Uterus (tissue), 4 donors: ENCODE measurements around the gene UBE2B. TPM values are rescaled to one million over a fixed set of nuclear protein-coding genes. Genes with fewer than 3 reads are reported as not detected.
"Not testable (repeated sequence)": the region's sequence is repeated elsewhere in the genome, so short reads cannot be mapped to it uniquely, and the experiment has no call there.

Source experiments
- DNase-seq, 2 donors: peaks; one replicate each; pipeline ENCODE4 v3.0.0-alpha.2; 2019 to 2020
- H3K27ac ChIP-seq, 2 donors: fragments of 200-600 bp; sonication (generic); 1 replicate in 1 of 2; 2 replicates in 1 of 2; pipeline ENCODE4 v1.5.1; 2016 to 2018
- H3K27me3 ChIP-seq, 2 donors: fragments of 200-600 bp; sonication (generic); one replicate each; pipeline ENCODE4 v1.5.1; 2018 to 2019; ENCODE audit warnings: control low read depth in 1 of 2
- H3K36me3 ChIP-seq, 2 donors: fragments of 200-600 bp; sonication (generic); one replicate each; pipeline ENCODE4 v1.5.1; 2019; ENCODE audit warnings: control low read depth in 1 of 2
- H3K4me1 ChIP-seq, 2 donors: fragments of 200-600 bp; sonication (generic); one replicate each; pipeline ENCODE4 v1.5.1; 2018 to 2019; ENCODE audit warnings: control low read depth in 1 of 2
- H3K4me3 ChIP-seq, 2 donors: fragments of 200-600 bp; sonication (generic); 1 replicate in 1 of 2; 2 replicates in 1 of 2; pipeline ENCODE4 v1.5.1; 2018 to 2019; ENCODE audit warnings: mild to moderate bottlenecking in 1 of 2
- H3K9me3 ChIP-seq, 2 donors: fragments of 200-600 bp; sonication (generic); one replicate each; pipeline ENCODE4 v1.5.1; 2019; ENCODE audit warnings: control low read depth in 1 of 2
- POLR2A ChIP-seq, 2 donors: fragments of 450-650 bp; IDR thresholded peaks; one replicate each; pipeline ENCODE4 v1.6.1; 2016; ENCODE audit warnings: antibody characterized with exemption in 2 of 2, mild to moderate bottlenecking in 1 of 2, moderate library complexity in 1 of 2
- intact Hi-C: fragments of 100-400 bp; cut with DNase I; formaldehyde crosslinking; loops from one replicate; pipeline ENCODE4 v1.15.1; 2023; ENCODE audit warnings: low total_unique reads
- total RNA-seq, 4 donors: library from RNA; depleted of rRNA in 3 of 4; stranded (reverse); fragments of >200 nt in 3 of 4; gene quantifications; one replicate each; pipeline versions ENCODE4 v1.1.0 to v1.2.4, GENCODE V29; 2014 to 2023
- TF ChIP-seq, protein P1 (sequence below), 4 experiments: fragments of 200-600 bp in 2 of 4; fragments of 450-650 bp in 2 of 4; sonication (generic) in 2 of 4; IDR thresholded peaks; one replicate each; pipeline ENCODE4 v1.5.1; 2016 to 2019; ENCODE audit warnings: antibody characterized with exemption in 4 of 4, mild to moderate bottlenecking in 2 of 4, moderate library complexity in 1 of 4
- donor health status: DM: yes; HTN: yes; CAD: no.

UBE2B gene
- total RNA-seq, 4 donors from 2014 or later = 44.5 to 109 (median 65.5) TPM

DNA sequence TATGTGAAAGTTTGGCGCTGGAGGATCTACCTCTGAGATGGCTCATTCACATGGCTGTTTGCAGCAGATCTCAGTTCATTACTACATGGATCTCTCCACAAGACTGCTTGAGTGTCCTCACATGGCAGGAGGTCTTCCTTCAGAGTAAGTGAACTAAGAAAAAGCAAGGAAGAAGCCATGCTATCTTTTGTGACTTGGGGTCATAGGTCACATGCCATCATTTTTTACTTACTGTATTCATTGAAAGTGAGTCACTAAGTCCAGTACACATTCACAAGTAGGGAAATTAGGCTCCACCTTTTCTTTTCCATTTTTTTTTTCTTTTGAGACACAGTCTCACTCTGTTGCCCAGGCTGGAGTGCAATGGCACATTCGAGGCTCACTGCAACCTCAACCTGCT is 49.0 kb downstream of the UBE2B start:
- no peaks in the 10 kb centered on the region for H3K4me1 ChIP-seq
- no peaks in the 10 kb centered on the region for H3K27me3 ChIP-seq
- no peak overlapping the region for H3K4me3 ChIP-seq
- TF ChIP-seq POLR2A (IDR thresholded peaks at IDR 0.05) = no peak
- TF ChIP-seq, protein P1, sequence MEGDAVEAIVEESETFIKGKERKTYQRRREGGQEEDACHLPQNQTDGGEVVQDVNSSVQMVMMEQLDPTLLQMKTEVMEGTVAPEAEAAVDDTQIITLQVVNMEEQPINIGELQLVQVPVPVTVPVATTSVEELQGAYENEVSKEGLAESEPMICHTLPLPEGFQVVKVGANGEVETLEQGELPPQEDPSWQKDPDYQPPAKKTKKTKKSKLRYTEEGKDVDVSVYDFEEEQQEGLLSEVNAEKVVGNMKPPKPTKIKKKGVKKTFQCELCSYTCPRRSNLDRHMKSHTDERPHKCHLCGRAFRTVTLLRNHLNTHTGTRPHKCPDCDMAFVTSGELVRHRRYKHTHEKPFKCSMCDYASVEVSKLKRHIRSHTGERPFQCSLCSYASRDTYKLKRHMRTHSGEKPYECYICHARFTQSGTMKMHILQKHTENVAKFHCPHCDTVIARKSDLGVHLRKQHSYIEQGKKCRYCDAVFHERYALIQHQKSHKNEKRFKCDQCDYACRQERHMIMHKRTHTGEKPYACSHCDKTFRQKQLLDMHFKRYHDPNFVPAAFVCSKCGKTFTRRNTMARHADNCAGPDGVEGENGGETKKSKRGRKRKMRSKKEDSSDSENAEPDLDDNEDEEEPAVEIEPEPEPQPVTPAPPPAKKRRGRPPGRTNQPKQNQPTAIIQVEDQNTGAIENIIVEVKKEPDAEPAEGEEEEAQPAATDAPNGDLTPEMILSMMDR (IDR thresholded peaks at IDR 0.05) = no peak
- H3K9me3 ChIP-seq = no peaks in the 10 kb centered on the region
- H3K27ac ChIP-seq = no peak overlapping the region
- DNase-seq = no peak
- no peaks in the 10 kb centered on the region for H3K36me3 ChIP-seq
- intact Hi-C loops = no loop called here

DNA sequence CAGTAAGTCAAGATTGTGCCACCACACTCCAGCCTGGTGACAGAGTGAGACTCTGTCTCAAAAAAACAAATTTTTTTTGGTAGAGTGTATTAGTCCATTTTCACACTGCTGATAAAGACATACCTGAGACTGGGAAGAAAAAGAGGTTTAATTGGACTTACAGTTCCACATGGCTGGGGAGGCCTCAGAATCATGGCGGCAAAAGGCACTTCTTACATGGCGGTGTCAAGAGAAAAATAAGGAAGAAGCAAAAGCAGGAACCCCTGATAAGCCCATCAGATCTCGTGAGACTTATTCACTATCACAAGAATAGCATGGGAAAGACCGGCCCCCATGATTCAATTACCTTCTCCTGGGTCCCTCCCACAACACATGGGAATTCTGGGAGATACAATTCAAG is 49.7 kb downstream of the UBE2B start:
- H3K27ac ChIP-seq, H3K9me3 ChIP-seq, H3K4me1 ChIP-seq, H3K36me3 ChIP-seq, H3K4me3 ChIP-seq, intact Hi-C loops, DNase-seq, H3K27me3 ChIP-seq: not testable (repeated sequence)

DNA sequence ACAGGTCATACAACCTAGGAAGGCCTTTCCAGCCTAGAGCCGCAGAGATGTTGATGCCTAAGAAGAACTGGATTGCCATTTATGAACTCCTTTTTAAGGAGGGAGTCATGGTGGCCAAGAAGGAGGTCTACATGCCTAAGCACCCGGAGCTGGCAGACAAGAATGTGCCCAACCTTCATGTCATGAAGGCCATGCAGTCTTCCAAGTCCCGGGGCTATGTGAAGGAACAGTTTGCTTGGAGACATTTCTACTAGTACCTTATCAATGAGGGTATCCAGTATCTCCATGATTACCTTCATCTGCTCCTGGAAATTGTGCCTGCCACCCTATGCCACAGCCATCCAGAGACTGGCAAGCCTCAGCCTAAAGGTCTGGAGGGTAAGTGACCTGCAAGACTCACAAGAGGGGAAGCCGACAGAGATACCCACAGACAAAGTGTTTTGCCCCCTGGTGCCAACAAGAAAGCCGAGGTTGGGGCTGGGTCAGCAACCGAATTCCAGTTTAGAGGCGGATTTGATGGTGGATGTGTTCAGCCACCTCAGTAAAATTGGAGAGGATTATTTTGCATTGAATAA is 51.5 kb downstream of the UBE2B start:
- no peak overlapping the region for H3K4me3 ChIP-seq
- no peaks in the 10 kb centered on the region for H3K4me1 ChIP-seq
- H3K27ac ChIP-seq = no peak overlapping the region
- intact Hi-C loops = no loop called here
- no peaks in the 10 kb centered on the region for H3K36me3 ChIP-seq
- H3K9me3 ChIP-seq = no peaks in the 10 kb centered on the region
- H3K27me3 ChIP-seq = no peaks in the 10 kb centered on the region
- DNase-seq = no peak
- no peak for TF ChIP-seq POLR2A (IDR thresholded peaks at IDR 0.05)
- TF ChIP-seq, protein P1 (IDR thresholded peaks at IDR 0.05) = no peak

DNA sequence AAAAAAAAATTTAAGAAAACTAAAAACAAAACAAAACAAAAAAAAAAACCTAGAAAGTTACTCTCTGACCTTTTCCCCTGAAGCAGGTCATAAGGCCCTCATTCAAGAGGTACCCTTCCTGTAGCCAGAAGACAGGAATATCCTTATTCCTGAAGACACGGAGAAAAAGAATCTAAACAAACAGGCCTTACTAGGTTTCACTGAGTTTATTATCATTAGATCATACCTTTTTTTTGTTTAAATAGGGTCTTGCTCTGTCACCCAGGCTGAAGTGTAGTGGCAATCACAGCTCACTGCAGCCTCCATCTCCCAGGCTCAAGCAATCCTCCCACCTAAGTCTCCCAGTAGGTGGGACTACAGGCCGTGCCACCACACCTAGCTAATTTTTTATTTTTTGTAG is 52.0 kb downstream of the UBE2B start:
- TF ChIP-seq, protein P1 (IDR thresholded peaks at IDR 0.05) = no peak
- no peaks in the 10 kb centered on the region for H3K36me3 ChIP-seq
- no peaks in the 10 kb centered on the region for H3K4me1 ChIP-seq
- no peaks in the 10 kb centered on the region for H3K9me3 ChIP-seq
- no peaks in the 10 kb centered on the region for H3K27me3 ChIP-seq
- intact Hi-C loops = no loop called here
- H3K4me3 ChIP-seq = no peak overlapping the region
- DNase-seq = no peak
- no peak overlapping the region for H3K27ac ChIP-seq

DNA sequence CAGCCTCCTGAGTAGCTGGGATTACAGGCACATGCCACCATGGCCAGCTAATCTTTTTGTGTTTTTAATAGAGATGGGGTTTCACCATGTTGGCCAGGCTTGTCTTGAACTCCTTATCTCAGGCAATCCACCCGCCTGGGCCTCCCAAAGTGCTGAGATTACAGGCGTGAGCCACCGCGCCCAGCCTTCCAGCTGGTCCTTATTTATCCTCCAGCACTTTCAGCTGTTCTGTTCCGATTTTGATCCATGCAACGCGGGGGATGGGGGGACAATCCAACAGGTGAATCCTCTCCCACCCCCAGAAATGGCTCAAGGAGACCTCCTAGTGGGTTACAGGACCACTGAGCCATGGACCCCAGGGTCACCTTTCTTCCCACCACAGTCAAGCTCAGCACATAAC is 55.0 kb downstream of the UBE2B start:
- DNase-seq = no peak
- H3K4me3 ChIP-seq = no peak overlapping the region
- no peak overlapping the region for H3K27ac ChIP-seq
- intact Hi-C loops = no loop called here
- H3K36me3 ChIP-seq = no peaks in the 10 kb centered on the region
- no peaks in the 10 kb centered on the region for H3K9me3 ChIP-seq
- no peak for TF ChIP-seq POLR2A (IDR thresholded peaks at IDR 0.05)
- TF ChIP-seq, protein P1 (IDR thresholded peaks at IDR 0.05) = no peak
- H3K4me1 ChIP-seq = no peaks in the 10 kb centered on the region
- no peaks in the 10 kb centered on the region for H3K27me3 ChIP-seq

DNA sequence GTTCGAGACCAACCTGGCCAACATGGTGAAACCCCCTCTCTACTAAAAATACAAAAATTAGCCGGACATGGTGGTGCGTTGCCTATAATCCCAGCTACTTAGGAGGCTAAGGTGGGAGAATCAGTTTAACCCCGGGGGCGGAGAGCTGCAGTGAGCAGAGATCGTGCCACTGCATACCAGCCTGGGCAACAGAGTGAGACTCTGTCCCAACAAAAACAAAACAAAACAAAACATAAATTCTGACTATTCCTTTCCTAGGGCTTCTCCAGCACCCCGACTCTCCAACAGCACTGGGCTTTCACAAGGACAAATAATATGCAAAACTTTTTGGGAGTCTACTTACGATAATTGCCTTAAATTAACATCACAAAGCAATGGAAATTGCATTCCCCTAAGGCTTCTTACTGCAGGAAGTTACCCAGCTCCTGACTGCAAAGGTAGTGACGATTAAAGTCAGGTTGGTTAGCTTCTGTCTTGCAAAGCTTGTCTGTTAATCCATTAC is 56.2 kb downstream of the UBE2B start:
- Histone ChIP-seq H3K4me1 (no peaks in the 10 kb centered on the region), H3K27me3 (no peaks in the 10 kb centered on the region), H3K27ac (no peak overlapping the region), H3K4me3 (no peak overlapping the region), H3K9me3 (no peaks in the 10 kb centered on the region), H3K36me3 (no peaks in the 10 kb centered on the region)
- TF ChIP-seq, protein P1 (IDR thresholded peaks at IDR 0.05) = no peak
- TF ChIP-seq POLR2A (IDR thresholded peaks at IDR 0.05) = no peak
- intact Hi-C loops = no loop called here
- no peak for DNase-seq
